Omental fat pad (tissue), 4 donors: ENCODE results near the gene EIF2S1. TPM values are rescaled to one million over a fixed set of nuclear protein-coding genes. Genes with fewer than 3 reads are reported as not detected.
"Not testable (repeated sequence)": the region's sequence is repeated elsewhere in the genome, so short reads cannot be mapped to it uniquely, and the experiment has no call there.

ENCODE experiments used
- ATAC-seq: fragments of 150-250 bp; one replicate; pipeline ENCODE4 v1.9.1; 2016; ENCODE audit warnings: mild to moderate bottlenecking, moderate library complexity; ENCODE audit not compliant: low FRiP score
- DNase-seq: peaks from one replicate; pipeline ENCODE4 v3.0.0-alpha.2; 2019; ENCODE audit warnings: low spot score
- total RNA-seq, 4 donors: library from RNA; depleted of rRNA; stranded (reverse); fragments of >200 nt; gene quantifications; one replicate each; pipeline ENCODE4 v1.1.0, GENCODE V29; 2016
- TF ChIP-seq, protein P1 (sequence below), 3 donors: fragments of 450-650 bp; IDR thresholded peaks; one replicate each; pipeline ENCODE4 v1.5.1; 2016 to 2017; ENCODE audit warnings: antibody characterized with exemption in 3 of 3, mild to moderate bottlenecking in 3 of 3, moderate library complexity in 2 of 3

EIF2S1 gene
- total RNA-seq, 4 donors from 2014 or later: 43.0 to 150 (median 89.6) TPM

DNA sequence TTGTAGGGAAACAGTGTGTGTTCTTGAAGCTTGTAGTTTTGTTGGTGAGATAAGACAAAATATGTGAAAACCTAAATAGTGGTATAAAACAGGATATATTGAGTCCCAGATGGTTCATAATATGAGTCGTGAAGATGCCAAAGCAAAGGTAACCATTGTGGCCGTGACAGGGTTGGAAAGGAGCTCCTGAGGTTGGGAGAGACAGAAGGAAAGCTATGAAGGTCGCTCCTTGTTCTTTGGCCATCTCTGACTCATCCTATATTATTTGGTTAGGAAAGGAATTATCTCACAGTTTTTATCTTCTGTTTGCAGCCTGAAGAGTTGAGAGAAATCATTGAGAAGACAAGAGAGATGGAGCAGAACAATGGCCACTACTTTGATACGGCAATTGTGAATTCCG is 27.7 kb upstream of the EIF2S1 start:
- DNase-seq: no peak
- TF ChIP-seq, protein P1, sequence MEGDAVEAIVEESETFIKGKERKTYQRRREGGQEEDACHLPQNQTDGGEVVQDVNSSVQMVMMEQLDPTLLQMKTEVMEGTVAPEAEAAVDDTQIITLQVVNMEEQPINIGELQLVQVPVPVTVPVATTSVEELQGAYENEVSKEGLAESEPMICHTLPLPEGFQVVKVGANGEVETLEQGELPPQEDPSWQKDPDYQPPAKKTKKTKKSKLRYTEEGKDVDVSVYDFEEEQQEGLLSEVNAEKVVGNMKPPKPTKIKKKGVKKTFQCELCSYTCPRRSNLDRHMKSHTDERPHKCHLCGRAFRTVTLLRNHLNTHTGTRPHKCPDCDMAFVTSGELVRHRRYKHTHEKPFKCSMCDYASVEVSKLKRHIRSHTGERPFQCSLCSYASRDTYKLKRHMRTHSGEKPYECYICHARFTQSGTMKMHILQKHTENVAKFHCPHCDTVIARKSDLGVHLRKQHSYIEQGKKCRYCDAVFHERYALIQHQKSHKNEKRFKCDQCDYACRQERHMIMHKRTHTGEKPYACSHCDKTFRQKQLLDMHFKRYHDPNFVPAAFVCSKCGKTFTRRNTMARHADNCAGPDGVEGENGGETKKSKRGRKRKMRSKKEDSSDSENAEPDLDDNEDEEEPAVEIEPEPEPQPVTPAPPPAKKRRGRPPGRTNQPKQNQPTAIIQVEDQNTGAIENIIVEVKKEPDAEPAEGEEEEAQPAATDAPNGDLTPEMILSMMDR (IDR thresholded peaks at IDR 0.05): no peak
- ATAC-seq: no peak

DNA sequence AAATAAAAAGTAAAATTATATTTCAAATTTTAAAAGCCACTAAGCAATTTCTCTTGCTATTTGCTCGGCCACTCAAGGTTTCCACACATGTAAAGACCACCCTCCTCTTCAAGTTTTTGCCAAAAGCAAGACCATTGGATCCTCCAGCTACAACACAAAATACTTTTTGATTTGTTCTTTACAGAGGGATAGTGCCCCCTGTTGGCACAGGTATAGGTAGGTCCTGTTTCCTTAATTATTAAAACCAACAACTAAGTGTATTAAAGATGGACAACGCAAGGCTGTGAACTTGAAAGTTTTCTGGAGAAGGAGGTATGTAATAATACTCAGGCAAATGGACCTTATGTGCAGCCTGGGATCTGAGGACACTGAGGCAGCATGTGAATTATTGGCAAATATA is 24.3 kb upstream of the EIF2S1 start:
- no peak for DNase-seq

DNA sequence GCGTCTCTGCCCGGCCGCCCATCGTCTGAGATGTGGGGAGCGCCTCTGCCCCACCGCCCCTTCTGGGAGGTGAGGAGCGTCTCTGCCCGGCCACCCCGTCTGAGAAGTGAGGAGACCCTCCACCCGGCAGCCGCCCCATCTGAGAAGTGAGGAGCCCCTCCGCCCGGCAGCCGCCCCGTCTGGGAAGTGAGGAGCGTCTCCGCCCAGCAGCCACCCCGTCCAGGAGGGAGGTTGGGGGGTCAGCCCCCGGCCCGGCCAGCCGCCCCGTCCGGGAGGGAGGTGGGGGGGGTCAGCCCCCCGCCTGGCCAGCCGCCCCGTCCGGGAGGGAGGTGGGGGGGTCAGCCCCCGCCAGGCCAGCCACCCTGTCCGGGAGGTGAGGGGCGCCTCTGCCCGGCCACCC is 18.9 kb upstream of the EIF2S1 start:
- DNase-seq, ATAC-seq: not testable (repeated sequence)

More for the DNA sequence above, 24.3 kb upstream of the EIF2S1 start:
- TF ChIP-seq, protein P1 (IDR thresholded peaks at IDR 0.05): no peak
- no peak for ATAC-seq

DNA sequence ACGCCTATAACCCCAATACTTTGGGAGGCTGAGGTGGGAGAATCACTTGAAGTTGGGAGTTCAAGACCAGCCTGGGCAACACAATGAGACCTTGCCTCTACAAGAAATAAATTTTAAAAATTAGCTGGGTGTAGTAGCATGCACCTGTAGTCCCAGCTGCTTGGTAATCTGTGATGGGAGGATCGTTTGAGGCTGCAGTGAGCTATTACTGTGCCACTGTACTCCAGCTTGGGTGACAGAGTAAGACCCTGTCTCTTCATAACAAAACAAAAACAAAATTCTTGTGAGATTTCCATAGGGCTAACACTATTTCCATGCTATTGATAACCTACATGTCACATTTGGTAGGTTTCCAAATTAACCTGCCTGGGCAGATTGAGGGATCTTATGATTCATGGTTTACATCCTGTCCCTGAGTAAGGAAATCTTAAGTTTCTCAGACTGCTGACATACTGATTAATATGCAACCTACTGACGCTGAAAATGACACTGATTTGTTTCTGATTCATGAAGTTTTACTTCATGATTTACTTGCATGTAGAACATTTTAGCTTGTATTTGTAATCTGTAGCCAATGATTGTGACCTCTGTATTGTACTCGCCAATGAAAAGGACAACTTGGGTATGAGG is 16.4 kb upstream of the EIF2S1 start:
- DNase-seq: no peak
- no peak for ATAC-seq
- TF ChIP-seq, protein P1 (IDR thresholded peaks at IDR 0.05): no peak

DNA sequence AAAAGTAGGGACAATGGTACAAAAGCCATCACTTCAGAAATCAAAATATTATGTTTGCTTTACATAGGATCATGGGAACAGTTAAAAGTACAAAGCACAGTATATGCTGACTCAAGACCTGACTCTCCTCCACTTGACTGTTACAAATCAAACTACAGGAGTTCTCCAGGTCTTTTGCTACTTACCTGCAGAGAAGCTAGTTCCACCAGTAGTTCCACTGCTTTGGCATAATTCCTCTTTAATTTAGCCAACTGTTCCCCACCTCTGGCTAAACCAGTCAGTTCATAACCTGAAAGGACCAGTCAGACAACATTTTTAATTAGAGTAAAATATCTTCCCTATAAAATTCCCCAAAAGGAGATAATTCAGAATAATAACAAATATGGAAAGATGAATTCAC is 14.5 kb upstream of the EIF2S1 start:
- ATAC-seq (no peak), DNase-seq (no peak)
- TF ChIP-seq, protein P1 (IDR thresholded peaks at IDR 0.05): no peak

DNA sequence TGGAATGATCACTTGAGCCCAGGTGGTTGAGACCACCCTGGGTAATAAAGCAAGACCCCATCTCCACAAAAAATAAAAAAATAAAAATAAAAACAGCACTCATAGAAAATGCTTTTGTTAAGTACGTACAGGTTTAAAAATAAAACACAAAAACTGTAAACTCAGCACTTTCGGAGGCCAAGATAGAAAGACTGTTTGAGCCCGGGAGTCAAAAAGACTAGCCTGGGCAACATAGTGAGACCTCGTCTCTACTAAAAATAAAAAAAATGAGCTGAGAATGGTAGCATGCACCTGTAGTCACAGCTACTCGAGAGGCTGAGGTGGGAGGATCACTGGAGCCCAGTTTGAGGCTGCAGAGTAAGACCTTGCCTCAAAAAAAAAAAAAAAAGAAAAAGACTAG is 8.1 kb upstream of the EIF2S1 start:
- DNase-seq: no peak
- no peak for ATAC-seq
- TF ChIP-seq, protein P1 (IDR thresholded peaks at IDR 0.05): no peak

DNA sequence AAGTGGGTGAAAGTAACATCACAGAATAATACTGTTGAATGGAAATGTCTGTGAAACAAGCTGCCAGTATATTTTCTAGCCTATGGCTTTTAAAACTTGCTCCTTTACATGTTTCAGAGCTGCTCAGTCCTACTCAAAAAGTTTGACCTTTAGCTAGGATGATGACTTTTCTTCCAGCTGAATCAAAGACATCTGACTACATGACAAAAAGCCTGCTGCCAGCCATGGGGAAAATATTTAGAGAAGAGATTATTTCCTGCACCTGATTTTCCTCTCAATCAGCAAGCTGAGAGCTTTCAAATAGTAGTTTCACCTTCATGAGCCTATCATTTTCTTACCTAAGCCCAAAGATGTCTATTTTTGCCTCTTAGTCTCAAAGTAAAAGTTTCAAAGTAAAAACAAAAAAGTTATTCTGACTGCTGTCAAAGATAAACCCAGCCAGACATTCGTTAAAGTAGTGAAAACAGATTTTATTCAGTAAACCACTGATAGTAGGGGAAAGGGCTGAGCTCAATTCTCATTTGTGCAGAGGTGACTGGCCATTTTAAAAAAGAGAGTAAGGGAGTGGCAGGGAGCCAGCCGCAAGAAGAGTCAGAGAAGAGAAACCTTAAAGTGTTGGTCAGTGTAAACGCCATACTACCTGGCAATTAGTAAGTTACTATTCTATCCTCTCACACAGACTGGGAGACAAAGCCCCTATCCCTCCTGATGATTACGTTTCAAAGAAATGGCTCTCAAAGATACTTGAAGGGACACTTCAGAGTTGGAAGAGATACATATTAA is 2.8 kb upstream of the EIF2S1 start:
- TF ChIP-seq, protein P1 (IDR thresholded peaks at IDR 0.05): no peak
- DNase-seq (no peak), ATAC-seq (no peak)
